ENCODE measurements around the gene EFS. TPM values are rescaled to one million over a fixed set of nuclear protein-coding genes. Genes with fewer than 3 reads are reported as not detected.

The EFS gene
- total and polyA plus RNA-seq, 8 donors = 3.1 to 20.6 (median 6.2) TPM

- peaks cover 0 to 15% (median 3%) of the 10 kb centered on the region in 4 donors for H3K36me3 ChIP-seq
- intact Hi-C loops (cut with DNase I; ENCODE audit: low total_unique reads) = no loop called here
- H3K4me1 ChIP-seq = peaks cover 9 to 21% (median 18%) of the 10 kb centered on the region in 4 donors
- no peak overlapping the region for H3K4me3 ChIP-seq
- no peak for DNase-seq
- peaks cover 0 to 26% (median 20%) of the 10 kb centered on the region in 3 donors for H3K27me3 ChIP-seq
- no peak overlapping the region for H3K27ac ChIP-seq
- TF ChIP-seq EP300 (IDR thresholded peaks at IDR 0.05) = no peak
- no peak for TF ChIP-seq POLR2AphosphoS5 (IDR thresholded peaks at IDR 0.05)
- no peak for TF ChIP-seq CTCF (IDR thresholded peaks at IDR 0.05)
- no peak for TF ChIP-seq POLR2A (IDR thresholded peaks at IDR 0.05)
- WGBS, 5 donors = 89 to 91% (median 90%) methylated on average over 8 of the region's 8 CpGs
- H3K9me3 ChIP-seq = no peaks in the 10 kb centered on the region
Measured at GRCh38 chr14:23349156-23349845, 15.7 kb downstream of the EFS start.

GRCh38 chr14:23348297-23348655, 16.7 kb downstream of the EFS start:
- H3K36me3 ChIP-seq = peaks cover 0 to 15% (median 3%) of the 10 kb centered on the region in 4 donors
- H3K9me3 ChIP-seq = no peaks in the 10 kb centered on the region
- no peak overlapping the region for H3K27ac ChIP-seq
- no peak overlapping the region for H3K4me3 ChIP-seq
- TF ChIP-seq POLR2A (IDR thresholded peaks at IDR 0.05) (no peak), CTCF (IDR thresholded peaks at IDR 0.05) (no peak), EP300 (IDR thresholded peaks at IDR 0.05) (no peak), POLR2AphosphoS5 (IDR thresholded peaks at IDR 0.05) (no peak)
- intact Hi-C loops (cut with DNase I; ENCODE audit: low total_unique reads) = no loop called here
- H3K4me1 ChIP-seq = peaks cover 9 to 19% (median 17%) of the 10 kb centered on the region in 4 donors
- DNase-seq = no peak
- H3K27me3 ChIP-seq = peaks cover 0 to 18% (median 18%) of the 10 kb centered on the region in 3 donors
- WGBS, 5 donors = 86 to 93% (median 88%) methylated on average over 6 of the region's 6 CpGs

GRCh38 chr14:23347406-23348296, 17.3 kb downstream of the EFS start:
- intact Hi-C loops (cut with DNase I; ENCODE audit: low total_unique reads) = no loop called here
- H3K9me3 ChIP-seq = no peaks in the 10 kb centered on the region
- H3K4me3 ChIP-seq = no peak overlapping the region
- DNase-seq = no peak
- TF ChIP-seq POLR2A (IDR thresholded peaks at IDR 0.05) (no peak), POLR2AphosphoS5 (IDR thresholded peaks at IDR 0.05) (no peak), EP300 (IDR thresholded peaks at IDR 0.05) (no peak), CTCF (IDR thresholded peaks at IDR 0.05) (no peak)
- H3K4me1 ChIP-seq = peaks cover 9 to 12% (median 12%) of the 10 kb centered on the region in 4 donors
- no peak overlapping the region for H3K27ac ChIP-seq
- 92 to 93% (median 92%) methylated on average over 19 of the region's 19 CpGs for WGBS, 5 donors
- peaks cover 0 to 15% (median 3%) of the 10 kb centered on the region in 4 donors for H3K36me3 ChIP-seq
- H3K27me3 ChIP-seq = peaks cover 0 to 13% (median 12%) of the 10 kb centered on the region in 3 donors

GRCh38 chr14:23346693-23347405, 18.1 kb downstream of the EFS start:
- H3K9me3 ChIP-seq = no peaks in the 10 kb centered on the region
- H3K36me3 ChIP-seq = peaks cover 0 to 15% (median 3%) of the 10 kb centered on the region in 4 donors
- peaks cover 3 to 4% (median 4%) of the 10 kb centered on the region in 4 donors for H3K4me1 ChIP-seq
- no peak for DNase-seq
- no peak overlapping the region for H3K4me3 ChIP-seq
- no peak overlapping the region for H3K27ac ChIP-seq
- intact Hi-C loops (cut with DNase I; ENCODE audit: low total_unique reads) = no loop called here
- WGBS, 5 donors = 72 to 86% (median 76%) methylated on average over 13 to 27 of the region's 27 CpGs
- peaks cover 0 to 5% (median 4%) of the 10 kb centered on the region in 3 donors for H3K27me3 ChIP-seq
- TF ChIP-seq POLR2AphosphoS5 (IDR thresholded peaks at IDR 0.05) = no peak
- TF ChIP-seq CTCF (IDR thresholded peaks at IDR 0.05) = no peak
- no peak for TF ChIP-seq EP300 (IDR thresholded peaks at IDR 0.05)
